ENCODE measurements around the gene PCDHGB2.

DNA sequence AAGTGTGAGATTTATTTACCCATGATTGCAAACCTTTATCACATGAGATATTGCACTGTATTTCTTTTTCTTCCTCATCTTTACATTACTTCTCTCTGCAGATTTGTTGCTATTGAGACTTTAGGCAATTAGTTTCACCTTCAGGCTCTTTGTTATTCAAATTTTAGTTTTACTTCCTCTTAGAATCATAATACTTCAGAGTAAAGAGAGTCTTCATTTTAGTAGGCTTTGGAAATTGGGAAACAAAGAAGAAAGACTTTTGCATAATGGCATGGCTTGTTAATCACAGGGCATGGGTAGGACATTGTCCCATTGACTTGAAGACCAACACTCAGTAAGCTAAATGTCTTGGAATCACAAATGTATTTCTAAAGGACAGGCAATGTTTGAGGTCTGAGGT lies 2.9 kb downstream of the PCDHGB2 start:
- TF ChIP-seq TAF1 (IDR thresholded peaks at IDR 0.05; ENCODE audit: low read depth) (no peak), EZH2 (IDR thresholded peaks at IDR 0.05; ENCODE audit: borderline replicate concordance, insufficient read depth, low read length, poor library complexity, severe bottlenecking) (no peak)
- TF ChIP-seq, protein P1, sequence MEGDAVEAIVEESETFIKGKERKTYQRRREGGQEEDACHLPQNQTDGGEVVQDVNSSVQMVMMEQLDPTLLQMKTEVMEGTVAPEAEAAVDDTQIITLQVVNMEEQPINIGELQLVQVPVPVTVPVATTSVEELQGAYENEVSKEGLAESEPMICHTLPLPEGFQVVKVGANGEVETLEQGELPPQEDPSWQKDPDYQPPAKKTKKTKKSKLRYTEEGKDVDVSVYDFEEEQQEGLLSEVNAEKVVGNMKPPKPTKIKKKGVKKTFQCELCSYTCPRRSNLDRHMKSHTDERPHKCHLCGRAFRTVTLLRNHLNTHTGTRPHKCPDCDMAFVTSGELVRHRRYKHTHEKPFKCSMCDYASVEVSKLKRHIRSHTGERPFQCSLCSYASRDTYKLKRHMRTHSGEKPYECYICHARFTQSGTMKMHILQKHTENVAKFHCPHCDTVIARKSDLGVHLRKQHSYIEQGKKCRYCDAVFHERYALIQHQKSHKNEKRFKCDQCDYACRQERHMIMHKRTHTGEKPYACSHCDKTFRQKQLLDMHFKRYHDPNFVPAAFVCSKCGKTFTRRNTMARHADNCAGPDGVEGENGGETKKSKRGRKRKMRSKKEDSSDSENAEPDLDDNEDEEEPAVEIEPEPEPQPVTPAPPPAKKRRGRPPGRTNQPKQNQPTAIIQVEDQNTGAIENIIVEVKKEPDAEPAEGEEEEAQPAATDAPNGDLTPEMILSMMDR (IDR thresholded peaks at IDR 0.05; ENCODE audit: poor library complexity, severe bottlenecking) = no peak
- TF ChIP-seq, protein P2, sequence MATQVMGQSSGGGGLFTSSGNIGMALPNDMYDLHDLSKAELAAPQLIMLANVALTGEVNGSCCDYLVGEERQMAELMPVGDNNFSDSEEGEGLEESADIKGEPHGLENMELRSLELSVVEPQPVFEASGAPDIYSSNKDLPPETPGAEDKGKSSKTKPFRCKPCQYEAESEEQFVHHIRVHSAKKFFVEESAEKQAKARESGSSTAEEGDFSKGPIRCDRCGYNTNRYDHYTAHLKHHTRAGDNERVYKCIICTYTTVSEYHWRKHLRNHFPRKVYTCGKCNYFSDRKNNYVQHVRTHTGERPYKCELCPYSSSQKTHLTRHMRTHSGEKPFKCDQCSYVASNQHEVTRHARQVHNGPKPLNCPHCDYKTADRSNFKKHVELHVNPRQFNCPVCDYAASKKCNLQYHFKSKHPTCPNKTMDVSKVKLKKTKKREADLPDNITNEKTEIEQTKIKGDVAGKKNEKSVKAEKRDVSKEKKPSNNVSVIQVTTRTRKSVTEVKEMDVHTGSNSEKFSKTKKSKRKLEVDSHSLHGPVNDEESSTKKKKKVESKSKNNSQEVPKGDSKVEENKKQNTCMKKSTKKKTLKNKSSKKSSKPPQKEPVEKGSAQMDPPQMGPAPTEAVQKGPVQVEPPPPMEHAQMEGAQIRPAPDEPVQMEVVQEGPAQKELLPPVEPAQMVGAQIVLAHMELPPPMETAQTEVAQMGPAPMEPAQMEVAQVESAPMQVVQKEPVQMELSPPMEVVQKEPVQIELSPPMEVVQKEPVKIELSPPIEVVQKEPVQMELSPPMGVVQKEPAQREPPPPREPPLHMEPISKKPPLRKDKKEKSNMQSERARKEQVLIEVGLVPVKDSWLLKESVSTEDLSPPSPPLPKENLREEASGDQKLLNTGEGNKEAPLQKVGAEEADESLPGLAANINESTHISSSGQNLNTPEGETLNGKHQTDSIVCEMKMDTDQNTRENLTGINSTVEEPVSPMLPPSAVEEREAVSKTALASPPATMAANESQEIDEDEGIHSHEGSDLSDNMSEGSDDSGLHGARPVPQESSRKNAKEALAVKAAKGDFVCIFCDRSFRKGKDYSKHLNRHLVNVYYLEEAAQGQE (IDR thresholded peaks at IDR 0.05; ENCODE audit: borderline replicate concordance) = no peak
